HepG2 (cell line): ENCODE results near the gene CFAP92. TPM values are rescaled to one million over a fixed set of nuclear protein-coding genes. Genes with fewer than 3 reads are reported as not detected.

Source experiments
- ATAC-seq: fragments of 200-7000 bp; cut with Tn5 transposase; 3 replicates; pipeline ENCODE4 v1.9.1; 2020; ENCODE audit warnings: mild to moderate bottlenecking, moderate library complexity
- BruUV-seq: library from RNA; stranded (reverse); fragments of 400-500 nt; replicated peaks from 2 replicates; lab custom pipeline; 2021; lab: Mats Ljungman, UMichigan
- CTCF ChIA-PET: fragments of 300-600 bp; formaldehyde crosslinking; extraction: SDS; loops from one replicate; lab custom pipeline; 2021; ENCODE audit warnings: low total read pairs, inconsistent platforms, low intra/inter-chr PET ratio; lab: Yijun Ruan, JAX
- POLR2A ChIA-PET: fragments of 350-600 bp; sonication (Branson Sonifier 250); formaldehyde crosslinking; loops from one replicate; lab custom pipeline; 2020; ENCODE audit warnings: antibody characterized with exemption, inconsistent platforms; lab: Yijun Ruan, JAX
- DNase-seq: peaks from one replicate; pipeline ENCODE4 v3.0.0-alpha.2; 2015; ENCODE audit warnings: low spot score
- FAIRE-seq: peaks from 3 replicates; lab custom pipeline; 2011; peaks lifted over from hg19 to GRCh38; lab: Jason Lieb, UNC
- H2AFZ ChIP-seq: one replicate; pipeline ENCODE4 v1.6.1; 2011; ENCODE audit warnings: low read length, inconsistent platforms
- H3K27ac ChIP-seq: fragments of 300-600 bp; 3 replicates; pipeline ENCODE4 v1.8.0; 2011; ENCODE audit warnings: mixed run types, mild to moderate bottlenecking, mixed read lengths, low read length, inconsistent platforms; ENCODE audit not compliant: insufficient read depth; ENCODE audit errors: extremely low read length
- H3K27me3 ChIP-seq, 2 experiments: fragments of 200-600 bp in 1 of 2; 2 replicates in 1 of 2; 3 replicates in 1 of 2; pipeline versions ENCODE4 v1.6.0 to v1.8.0; 2011; ENCODE audit warnings: low read length in 2 of 2, mild to moderate bottlenecking in 2 of 2, moderate library complexity in 2 of 2, inconsistent platforms in 1 of 2; ENCODE audit not compliant: insufficient read depth in 2 of 2, control insufficient read depth in 1 of 2
- H3K36me3 ChIP-seq, 2 experiments: fragments of 200-600 bp in 1 of 2; replicated peaks in 1 of 2; 2 replicates in 1 of 2; 3 replicates in 1 of 2; pipeline versions ENCODE4 v1.5.1 to v1.8.0; 2011; ENCODE audit warnings: low read length in 2 of 2, inconsistent platforms in 1 of 2; ENCODE audit not compliant: insufficient read depth in 2 of 2, control insufficient read depth in 1 of 2
- H3K4me1 ChIP-seq: 2 replicates; pipeline ENCODE4 v1.5.1; 2012; ENCODE audit warnings: low read length, inconsistent platforms; ENCODE audit not compliant: insufficient read depth
- H3K4me2 ChIP-seq: 2 replicates; pipeline ENCODE4 v1.6.0; 2011; ENCODE audit warnings: low read depth, low read length, inconsistent platforms
- H3K4me3 ChIP-seq, 3 experiments: fragments of 200-600 bp in 1 of 3; sonication (generic), shearing (Covaris generic) in 1 of 3; replicated peaks in 1 of 3; 2 replicates each; pipeline ENCODE4 v1.5.1; 2011 to 2016; ENCODE audit warnings: low read length in 3 of 3, inconsistent platforms in 2 of 3, low read depth in 2 of 3, mild to moderate bottlenecking in 2 of 3, control low read depth in 1 of 3, mixed read lengths in 1 of 3; ENCODE audit not compliant: insufficient read depth in 1 of 3
- H3K79me2 ChIP-seq: one replicate; pipeline ENCODE4 v1.6.1; 2011; ENCODE audit warnings: low read length, inconsistent platforms; ENCODE audit not compliant: insufficient read depth
- H3K9ac ChIP-seq: 2 replicates; pipeline ENCODE4 v1.6.0; 2011; ENCODE audit warnings: mild to moderate bottlenecking, low read depth, low read length, inconsistent platforms; ENCODE audit not compliant: insufficient read depth
- H3K9me3 ChIP-seq: 2 replicates; pipeline ENCODE4 v1.5.1; 2012; ENCODE audit warnings: mild to moderate bottlenecking, low read length
- H4K20me1 ChIP-seq: 2 replicates; pipeline ENCODE4 v1.6.0; 2011; ENCODE audit warnings: inconsistent platforms, mild to moderate bottlenecking, low read length, moderate library complexity; ENCODE audit not compliant: insufficient read depth
- ARNTL ChIP-seq: sonication (generic); formaldehyde crosslinking; IDR thresholded peaks from 2 replicates; pipeline ENCODE4 v1.4.0; 2020; ENCODE audit warnings: mild to moderate bottlenecking, missing genetic modification reagents
- CREB1 ChIP-seq, 2 experiments: fragments of 450-650 bp in 1 of 2; IDR thresholded peaks; 2 replicates each; pipeline ENCODE4 v1.6.1; 2016 to 2017; ENCODE audit warnings: control low read depth in 1 of 2, mild to moderate bottlenecking in 1 of 2, missing compliant biosample characterization in 1 of 2, missing genetic modification characterization in 1 of 2
- HES4 ChIP-seq: sonication (generic); formaldehyde crosslinking; IDR thresholded peaks from 2 replicates; pipeline ENCODE4 v1.9.0; 2021; ENCODE audit warnings: mild to moderate bottlenecking, missing genetic modification reagents, borderline replicate concordance
- HNRNPLL ChIP-seq: fragments of 200-400 bp; formaldehyde crosslinking; IDR thresholded peaks from 2 replicates; pipeline ENCODE4 v1.6.1; 2017; ENCODE audit warnings: mild to moderate bottlenecking, low read depth, low read length; ENCODE audit not compliant: poor library complexity, severe bottlenecking
- MED8 ChIP-seq: sonication (generic); formaldehyde crosslinking; IDR thresholded peaks from 2 replicates; pipeline ENCODE4 v1.8.1; 2023; ENCODE audit warnings: mild to moderate bottlenecking, missing genetic modification reagents; ENCODE audit not compliant: insufficient replicate concordance
- MTF1 ChIP-seq: sonication (generic); formaldehyde crosslinking; IDR thresholded peaks from 2 replicates; pipeline ENCODE4 v1.5.0; 2020; ENCODE audit warnings: missing genetic modification reagents
- SCMH1 ChIP-seq: sonication (generic); formaldehyde crosslinking; IDR thresholded peaks from 2 replicates; pipeline ENCODE4 v1.9.0; 2021; ENCODE audit warnings: missing genetic modification reagents, mild to moderate bottlenecking, borderline replicate concordance
- SP4 ChIP-seq: sonication (generic); formaldehyde crosslinking; IDR thresholded peaks from 2 replicates; pipeline ENCODE4 v1.8.1; 2023; ENCODE audit warnings: mild to moderate bottlenecking, missing genetic modification reagents
- ZNF547 ChIP-seq: sonication (generic); formaldehyde crosslinking; IDR thresholded peaks from 2 replicates; pipeline ENCODE4 v1.5.1; 2020; ENCODE audit warnings: mild to moderate bottlenecking, missing genetic modification reagents
- ZNF562 ChIP-seq: sonication (generic); formaldehyde crosslinking; IDR thresholded peaks from 2 replicates; pipeline ENCODE4 v1.8.0; 2022; ENCODE audit warnings: missing genetic modification reagents, borderline replicate concordance
- WGBS: methylation state at CpG from one replicate; pipeline ENCODE4 v1.1.6; 2017; ENCODE audit warnings: low lambda C conversion rate; 5-methylcytosine and 5-hydroxymethylcytosine counted together
- in situ Hi-C: cut with HindIII; loops from 2 replicates; pipeline ENCODE4 v1.10.0; 2017; ENCODE audit warnings: low pct_unique_long_range_greater_than_20kb; ENCODE audit not compliant: extremely low pct_ligation_motif_present
- intact Hi-C: fragments of 100-400 bp; cut with micrococcal nuclease; formaldehyde crosslinking; loops from one replicate; pipeline ENCODE4 v1.10.0; 2022; ENCODE audit not compliant: unreplicated experiment
- polyA plus RNA-seq, 8 experiments: library from polyadenylated mRNA; depleted of rRNA in 3 of 8; stranded (reverse) in 7 of 8; unstranded in 1 of 8; fragments of >200 nt; fragmentation: Illumina TruSeq in 4 of 8; extraction: Trizol in 4 of 8; gene quantifications; 2 replicates each; pipeline versions ENCODE4 v1.2.1 to v1.2.3, GENCODE V29; 2011 to 2016; ENCODE audit warnings: low read depth in 4 of 8, missing spikeins in 1 of 8, mixed read lengths in 1 of 8; ENCODE audit not compliant: insufficient read depth in 1 of 8
- total RNA-seq, 5 experiments: library from RNA; depleted of rRNA; stranded (reverse); fragments of >200 nt; fragmentation: Illumina TruSeq; extraction: Trizol; gene quantifications; 2 replicates each; pipeline ENCODE4 v1.2.3, GENCODE V29; 2016; ENCODE audit warnings: low read depth in 1 of 5
- TF ChIP-seq, protein P1 (sequence below): IDR thresholded peaks from 2 replicates; pipeline ENCODE4 v1.6.1; 2012; ENCODE audit warnings: low read depth, low read length, improper control_type of control experiment

CFAP92 gene
- total and polyA plus RNA-seq, 2 of the 13 experiments (the other 11 are each of a cell fraction or from before 2014, with no cell fraction given), result 0.18 to 0.46 TPM

- Histone ChIP-seq H3K36me3 (no peaks in the 10 kb centered on the region), H4K20me1 (no peaks in the 10 kb centered on the region), H3K4me1 (0 out of 2 replicates have a peak, but pooled peaks cover 8% of the 10 kb centered on the region), H2AFZ (no peak overlapping the region), H3K4me2 (no peak overlapping the region), H3K9me3 (no peaks in the 10 kb centered on the region), H3K79me2 (no peaks in the 10 kb centered on the region), H3K4me3 (no peak overlapping the region), H3K27me3 (peaks cover 0 to 16% of the 10 kb centered on the region in 2 experiments; a peak in 2 of 5 replicates), H3K9ac (no peak overlapping the region), H3K27ac (no peak overlapping the region)
- FAIRE-seq (no peak), DNase-seq (no peak), ATAC-seq (no peak)
- POLR2A ChIA-PET, result no interaction called here
- in situ Hi-C loops (no loop called here), intact Hi-C loops (no loop called here)
- 50% methylated on average over 10 of the region's 10 CpGs for WGBS
- no TSS peak for BruUV-seq
- TF ChIP-seq ARNTL (no peak), MTF1 (no peak), SCMH1 (no peak), ZNF547 (CRISPR knock-in tag) (no peak), SP4 (CRISPR knock-in tag) (no peak), CREB1 (IDR thresholded peaks at IDR 0.05) (no peak), CREB1 (CRISPR knock-in tag; IDR thresholded peaks at IDR 0.05) (no peak), ZNF562 (CRISPR knock-in tag) (no peak), HNRNPLL (no peak), MED8 (no peak), HES4 (CRISPR knock-in tag) (no peak)
- TF ChIP-seq, protein P1, sequence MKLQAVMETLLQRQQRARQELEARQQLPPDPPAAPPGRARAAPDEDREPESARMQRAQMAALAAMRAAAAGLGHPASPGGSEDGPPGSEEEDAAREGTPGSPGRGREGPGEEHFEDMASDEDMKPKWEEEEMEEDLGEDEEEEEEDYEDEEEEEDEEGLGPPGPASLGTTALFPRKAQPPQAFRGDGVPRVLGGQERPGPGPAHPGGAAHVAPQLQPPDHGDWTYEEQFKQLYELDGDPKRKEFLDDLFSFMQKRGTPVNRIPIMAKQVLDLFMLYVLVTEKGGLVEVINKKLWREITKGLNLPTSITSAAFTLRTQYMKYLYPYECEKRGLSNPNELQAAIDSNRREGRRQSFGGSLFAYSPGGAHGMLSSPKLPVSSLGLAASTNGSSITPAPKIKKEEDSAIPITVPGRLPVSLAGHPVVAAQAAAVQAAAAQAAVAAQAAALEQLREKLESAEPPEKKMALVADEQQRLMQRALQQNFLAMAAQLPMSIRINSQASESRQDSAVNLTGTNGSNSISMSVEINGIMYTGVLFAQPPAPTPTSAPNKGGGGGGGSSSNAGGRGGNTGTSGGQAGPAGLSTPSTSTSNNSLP, result no peak
- CTCF ChIA-PET, result no interaction called here
Measured at GRCh38 chr3:128931046-128931445, 62.8 kb downstream of the CFAP92 start.
